DLD1 (cell line): ENCODE results near the gene DCAF8L2.
"Not testable (repeated sequence)": the region's sequence is repeated elsewhere in the genome, so short reads cannot be mapped to it uniquely, and the experiment has no call there.

Experiments used
- in situ Hi-C: cut with HindIII; loops from 2 replicates; pipeline ENCODE4 v1.10.0; 2017; ENCODE audit warnings: low sequenced_read_pairs

The DCAF8L2 gene

DNA sequence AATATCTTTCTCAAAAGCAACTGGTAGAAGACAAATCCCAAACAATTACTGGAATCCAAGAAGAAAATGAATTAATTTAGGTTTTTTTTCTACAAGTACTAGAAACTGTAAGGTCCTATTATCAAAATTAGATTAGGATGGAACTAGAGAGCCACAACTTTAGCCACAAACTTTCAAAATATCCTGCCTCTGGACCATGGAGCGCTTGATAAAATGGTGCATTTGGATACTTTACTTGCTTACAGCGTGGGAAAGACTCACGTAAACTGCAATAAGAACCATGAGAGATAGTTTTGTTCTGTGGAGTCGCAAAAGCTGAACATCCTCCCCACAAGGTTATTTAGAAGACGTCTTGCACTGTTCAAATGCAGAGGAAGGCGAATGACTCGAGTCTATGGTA lies at the start of gene DCAF8L2:
TSS of gene DCAF8L2 (plus strand) at position 301 of the 400 bp plus-strand sequence. CDS start 156,552 bp downstream, outside the sequence.
- in situ Hi-C loops: no loop called here

DNA sequence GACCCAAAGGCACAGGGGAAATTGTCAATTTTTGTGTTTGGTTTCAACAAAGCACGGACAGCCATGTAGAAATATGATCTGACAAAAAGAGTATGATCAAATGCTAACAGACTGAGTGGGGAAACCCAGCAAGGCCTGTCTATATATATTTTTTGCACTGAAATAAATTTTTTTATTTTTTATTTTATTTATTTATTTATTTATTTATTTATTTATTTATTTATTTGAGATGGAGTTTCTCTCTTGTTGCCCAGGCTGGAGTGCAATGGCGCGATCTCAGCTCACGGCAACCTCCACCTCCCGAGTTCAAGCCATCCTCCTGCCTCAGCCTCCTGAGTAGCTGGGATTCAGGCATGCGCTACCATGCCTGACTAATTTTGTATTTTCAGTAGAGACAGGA lies 49.0 kb upstream of the DCAF8L2 start:
- in situ Hi-C loops: not testable (repeated sequence)

DNA sequence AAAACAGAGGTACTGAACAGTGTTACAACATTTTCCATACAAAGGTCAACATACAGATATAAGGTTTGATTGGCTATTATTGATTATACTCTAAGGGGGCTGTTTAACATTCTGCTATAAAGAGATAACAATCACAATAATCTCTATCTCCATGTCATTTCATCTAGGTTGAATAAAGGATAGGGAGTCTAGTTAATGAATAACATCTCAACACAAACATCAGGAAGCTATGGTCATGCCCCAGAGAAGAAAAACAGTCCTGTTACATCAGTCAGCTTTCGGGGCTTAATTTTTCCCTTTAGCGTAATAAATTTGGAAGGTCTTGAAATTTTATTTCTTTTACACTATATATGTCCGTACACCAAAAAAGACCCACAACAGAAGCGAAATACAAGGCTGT lies 41.5 kb upstream of the DCAF8L2 start:
- in situ Hi-C loops: no loop called here

DNA sequence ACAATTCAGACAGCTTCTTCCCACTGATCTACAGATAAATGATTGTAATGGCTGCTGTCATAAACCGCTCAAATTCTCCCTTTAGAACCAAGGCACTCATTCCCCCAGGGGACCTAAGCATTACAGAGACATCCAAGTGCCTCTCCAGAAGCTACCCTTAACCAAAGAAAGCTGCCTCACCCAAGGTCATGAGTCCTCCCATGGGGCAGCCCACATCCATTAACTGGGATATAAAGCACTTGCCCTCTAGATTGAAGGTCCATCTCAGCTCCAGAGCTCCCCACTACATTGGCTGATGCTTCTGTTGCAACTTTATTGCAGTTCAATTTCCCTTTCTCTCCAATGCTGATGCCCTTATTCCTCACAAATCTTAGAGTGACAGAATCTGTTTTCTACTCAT lies 40.5 kb upstream of the DCAF8L2 start:
- in situ Hi-C loops: no loop called here

DNA sequence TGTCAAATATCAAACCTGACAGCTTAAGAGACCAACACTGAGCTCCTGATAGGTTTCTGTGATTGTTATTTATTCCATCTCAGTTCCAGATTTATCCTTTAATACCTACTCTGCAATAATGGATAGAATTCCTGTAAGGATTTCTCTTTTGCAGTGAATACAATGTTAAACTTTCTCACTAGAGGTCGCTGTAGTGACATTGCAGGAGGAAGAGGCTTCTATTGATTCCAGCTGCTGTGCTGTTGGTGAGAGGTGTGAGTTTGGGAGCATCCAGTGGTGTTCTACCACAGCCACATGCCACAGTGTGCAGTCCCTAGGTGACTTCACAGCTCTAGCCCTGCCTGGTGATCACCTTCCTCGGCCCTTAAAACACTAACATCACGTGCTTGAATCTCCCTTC lies 34.6 kb upstream of the DCAF8L2 start:
- in situ Hi-C loops: no loop called here

DNA sequence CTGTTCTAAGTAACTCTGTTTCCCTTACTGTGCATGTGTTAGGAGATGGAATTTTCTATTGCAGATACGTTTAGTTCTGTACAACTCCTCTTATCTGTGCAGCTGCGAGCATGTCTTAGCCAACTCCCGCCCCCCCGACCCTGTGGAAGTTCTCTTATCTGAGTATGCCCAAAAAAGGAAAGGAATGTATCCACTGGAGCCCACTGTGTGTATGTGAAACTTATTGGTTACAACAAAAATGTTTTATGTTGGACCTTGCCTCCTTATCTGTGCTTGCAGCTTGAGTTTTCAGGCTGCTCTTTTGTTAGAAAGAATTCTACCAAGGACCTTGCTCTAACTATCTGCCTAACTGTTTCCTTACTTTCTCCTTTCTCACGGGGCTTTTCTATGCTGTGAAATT lies 24.2 kb upstream of the DCAF8L2 start:
- in situ Hi-C loops: no loop called here

DNA sequence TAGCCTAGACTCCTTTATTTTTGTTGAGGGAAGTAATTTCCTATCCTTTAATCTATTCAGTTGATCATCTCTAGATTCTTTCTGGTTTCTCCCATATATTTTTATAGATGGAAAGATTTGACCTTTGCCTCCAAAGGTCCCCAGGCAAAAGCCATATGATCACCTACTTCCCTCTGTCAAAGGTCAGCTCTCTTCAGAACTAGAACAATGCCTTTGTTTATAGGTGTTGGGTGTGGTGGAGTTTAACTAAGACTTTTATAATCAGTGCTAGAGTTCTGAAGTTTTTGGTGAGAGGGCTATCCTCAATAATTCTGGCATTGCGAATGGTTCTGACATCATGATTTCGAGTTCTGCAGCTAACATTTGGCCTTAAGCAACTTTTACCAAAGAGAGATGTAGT lies 19.0 kb upstream of the DCAF8L2 start:
- in situ Hi-C loops: no loop called here

DNA sequence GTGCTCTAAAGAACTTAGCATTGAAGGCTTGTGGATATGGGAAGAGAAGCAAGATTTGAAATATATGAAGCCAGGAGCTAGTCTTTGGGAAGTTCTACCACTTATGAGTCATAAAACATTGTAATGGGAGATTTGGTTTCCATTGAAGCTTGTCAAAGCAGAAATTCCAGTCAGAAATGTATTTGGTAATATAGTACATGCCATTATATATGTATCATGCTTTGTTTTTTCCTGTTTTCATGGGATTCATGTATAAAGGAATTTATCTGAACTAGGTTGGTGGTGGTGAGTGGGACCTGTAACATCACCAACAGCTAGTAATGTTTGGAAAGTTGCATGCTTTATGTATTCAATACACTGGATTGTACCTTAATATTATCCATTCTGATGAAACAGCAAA lies 14.6 kb upstream of the DCAF8L2 start:
- in situ Hi-C loops: no loop called here

DNA sequence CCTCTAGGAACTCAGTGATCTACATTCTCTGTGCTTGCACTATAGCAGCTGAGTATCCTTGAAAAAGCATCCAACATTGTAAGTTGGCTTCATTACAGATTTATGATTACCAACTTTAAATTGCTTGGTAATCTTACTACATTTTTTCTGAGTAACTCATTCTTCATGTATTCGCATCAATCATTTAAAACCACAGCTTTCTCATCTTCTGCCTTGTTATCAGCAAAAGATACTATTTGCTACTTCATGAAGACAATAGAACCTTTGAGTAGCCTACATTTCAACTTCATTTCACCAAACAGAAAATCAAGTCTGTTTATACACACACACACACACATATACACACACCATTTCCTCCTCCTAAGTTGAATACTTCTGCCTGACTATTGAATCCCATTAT lies 6.2 kb upstream of the DCAF8L2 start:
- in situ Hi-C loops: no loop called here

DNA sequence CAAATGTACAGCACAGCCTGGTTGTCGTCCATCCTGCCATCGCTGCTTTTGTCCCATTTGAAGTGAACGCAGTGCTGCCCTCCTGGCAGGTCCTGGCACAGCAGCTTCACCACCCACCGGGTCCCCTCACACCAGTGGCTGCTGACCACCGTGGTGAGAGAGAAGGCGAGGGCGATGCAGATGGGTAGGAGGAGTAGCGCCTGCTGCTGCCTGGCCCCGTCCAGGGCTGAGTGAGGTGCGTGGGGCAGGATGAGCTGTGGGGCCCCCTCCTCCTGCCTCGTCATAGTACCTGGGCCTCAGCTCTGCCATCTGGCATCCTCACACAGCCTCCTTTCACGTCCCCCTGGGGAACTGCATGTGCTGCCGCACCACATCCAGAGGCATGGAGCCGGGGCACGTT lies 1.8 kb downstream of the DCAF8L2 start:
- in situ Hi-C loops: no loop called here

DNA sequence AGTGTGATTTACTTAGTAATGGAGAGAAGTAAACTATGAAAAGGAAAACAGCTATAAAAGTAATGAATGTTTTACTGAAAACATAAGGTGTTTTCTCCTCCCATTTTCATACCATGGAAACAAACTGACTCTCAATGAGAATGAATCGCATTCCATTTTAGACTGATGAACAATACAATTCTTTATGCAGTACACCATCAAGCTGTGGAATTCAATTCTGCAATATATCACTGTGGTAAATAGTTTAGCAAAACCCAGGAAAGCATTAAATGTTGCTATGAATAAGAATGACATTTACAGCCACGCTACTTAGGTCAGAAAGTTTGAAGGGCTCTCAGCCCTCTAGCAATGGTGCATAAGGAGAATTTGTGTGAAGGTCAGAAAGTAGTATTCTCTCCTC lies 7.4 kb downstream of the DCAF8L2 start:
- in situ Hi-C loops: no loop called here

DNA sequence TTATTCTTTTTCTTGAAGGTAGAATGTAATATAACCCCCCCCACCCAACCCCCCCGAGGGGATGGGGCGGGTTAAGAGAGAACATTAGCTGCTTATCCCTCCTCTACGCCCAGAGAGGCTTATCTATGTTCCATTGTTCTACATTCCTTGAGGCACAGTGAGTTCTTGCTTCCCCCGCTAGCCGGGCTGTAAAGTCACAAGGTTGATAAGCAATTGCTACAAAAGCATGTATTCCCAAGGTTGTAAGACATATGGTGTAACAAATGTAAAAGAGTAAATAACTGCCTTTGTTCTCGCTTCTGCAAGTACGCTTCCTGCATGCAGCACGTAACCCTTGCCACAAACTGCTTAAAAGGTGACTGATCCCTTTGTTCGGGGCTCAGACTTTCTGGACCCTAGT lies 8.2 kb downstream of the DCAF8L2 start:
- in situ Hi-C loops: no loop called here

DNA sequence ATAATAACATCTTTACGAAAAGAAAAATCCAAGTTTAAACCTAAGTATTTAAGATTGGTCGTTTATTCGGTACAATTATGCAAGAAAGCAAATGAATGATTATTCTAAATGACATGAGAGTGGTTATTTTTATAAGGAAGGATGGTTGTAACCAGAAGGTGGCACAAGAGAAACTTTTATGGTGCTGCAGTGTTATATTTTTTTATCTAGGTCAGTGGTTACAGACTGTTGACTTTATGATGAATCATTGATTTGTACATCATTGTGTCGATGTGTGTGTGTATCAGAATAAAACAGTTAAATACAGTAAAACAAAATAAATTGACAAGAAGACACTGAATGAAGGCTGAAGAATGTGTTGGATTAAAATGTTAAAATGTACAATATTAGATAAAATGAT lies 9.8 kb downstream of the DCAF8L2 start:
- in situ Hi-C loops: no loop called here

DNA sequence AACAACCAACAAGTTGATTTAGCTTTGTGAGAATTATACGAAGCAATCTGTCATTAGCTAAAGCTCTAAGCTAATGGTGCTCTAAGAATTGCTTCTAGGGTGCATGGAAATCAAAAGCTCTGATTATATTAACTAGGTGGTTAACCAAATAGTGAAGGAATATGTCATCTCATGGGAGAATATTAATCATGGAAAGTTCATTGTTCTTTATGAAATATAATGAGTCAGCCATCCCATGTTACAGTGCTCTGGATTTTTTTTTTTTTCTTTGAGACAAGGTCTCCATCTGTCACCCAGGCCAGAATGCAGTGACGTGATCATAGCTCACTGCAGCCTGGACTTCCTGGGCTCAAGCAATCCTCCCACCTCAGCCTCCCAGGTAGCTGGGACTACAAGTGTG lies 10.5 kb downstream of the DCAF8L2 start:
- in situ Hi-C loops: no loop called here

DNA sequence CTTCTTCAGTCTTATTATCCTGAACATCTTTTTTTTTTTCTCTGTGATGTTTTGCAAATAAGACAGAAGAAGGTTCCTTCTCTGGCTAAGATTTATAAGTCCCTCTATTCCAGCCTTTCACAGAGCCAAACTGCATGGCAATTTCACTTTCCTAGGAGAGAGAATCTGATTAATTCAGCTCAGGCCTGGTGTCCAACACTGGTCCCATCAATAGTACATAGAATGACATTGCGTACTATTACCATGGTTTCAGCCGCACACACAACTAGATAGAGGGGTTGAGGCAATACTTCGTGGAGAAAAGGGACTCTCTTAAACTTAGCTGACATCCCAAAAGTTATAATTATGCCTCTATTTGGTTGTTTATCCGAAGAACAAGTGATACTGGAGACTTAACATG lies 18.5 kb downstream of the DCAF8L2 start:
- in situ Hi-C loops: no loop called here

DNA sequence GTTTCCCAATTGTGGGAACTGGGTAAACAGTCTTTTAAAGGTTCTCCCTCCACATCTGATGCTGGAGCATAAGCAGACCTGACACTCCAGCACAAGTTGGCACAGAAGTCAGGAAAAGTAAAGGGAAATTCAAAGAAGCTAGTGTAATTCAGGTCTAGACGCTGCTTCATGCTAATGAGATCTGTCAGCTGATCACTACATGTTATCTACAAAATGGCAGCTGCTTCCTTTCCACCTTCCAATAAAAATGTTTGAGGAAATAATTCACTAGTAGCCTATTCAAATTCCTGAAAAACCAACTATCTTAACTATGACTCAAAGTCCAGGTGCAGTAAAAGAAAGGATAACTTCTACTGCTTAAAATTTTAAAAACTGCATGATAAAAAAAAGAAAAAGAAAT lies 29.3 kb downstream of the DCAF8L2 start:
- in situ Hi-C loops: no loop called here

DNA sequence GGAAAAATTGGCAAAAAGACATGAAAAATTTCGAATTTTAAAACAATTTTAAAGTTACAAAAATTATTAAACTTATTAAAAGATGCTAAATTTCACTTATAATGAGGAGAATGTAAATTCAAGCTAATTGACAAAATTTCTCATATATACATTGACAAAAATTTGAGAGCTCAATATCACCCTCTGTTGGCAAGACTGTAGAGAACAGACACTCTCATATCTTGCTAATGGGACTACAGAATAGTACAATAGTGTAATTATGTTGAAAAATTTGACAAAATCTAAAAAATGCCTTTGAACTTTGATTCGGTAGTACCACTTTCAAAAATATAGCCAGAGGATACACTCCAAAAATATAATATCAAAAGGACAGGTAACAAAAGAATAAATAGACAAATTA lies 29.8 kb downstream of the DCAF8L2 start:
- in situ Hi-C loops: no loop called here

DNA sequence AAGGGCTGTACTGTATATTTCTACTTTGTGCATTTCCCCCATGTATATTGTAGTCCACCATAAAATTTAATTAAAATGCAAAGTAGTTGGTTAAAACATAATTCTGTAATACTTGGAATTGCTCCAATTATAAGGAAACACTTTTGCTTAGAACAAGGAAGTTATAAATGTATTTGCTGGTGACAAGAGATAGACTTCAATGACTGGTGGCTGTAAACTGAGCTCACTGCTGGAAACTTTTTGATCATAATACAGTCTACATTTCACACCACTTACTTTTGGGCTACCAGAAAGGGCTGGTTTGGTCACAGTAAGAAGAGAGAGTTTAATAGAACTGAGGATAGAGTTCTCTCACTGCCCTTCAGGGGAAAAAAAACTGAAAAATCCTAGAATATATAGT lies 32.7 kb downstream of the DCAF8L2 start:
- in situ Hi-C loops: no loop called here

DNA sequence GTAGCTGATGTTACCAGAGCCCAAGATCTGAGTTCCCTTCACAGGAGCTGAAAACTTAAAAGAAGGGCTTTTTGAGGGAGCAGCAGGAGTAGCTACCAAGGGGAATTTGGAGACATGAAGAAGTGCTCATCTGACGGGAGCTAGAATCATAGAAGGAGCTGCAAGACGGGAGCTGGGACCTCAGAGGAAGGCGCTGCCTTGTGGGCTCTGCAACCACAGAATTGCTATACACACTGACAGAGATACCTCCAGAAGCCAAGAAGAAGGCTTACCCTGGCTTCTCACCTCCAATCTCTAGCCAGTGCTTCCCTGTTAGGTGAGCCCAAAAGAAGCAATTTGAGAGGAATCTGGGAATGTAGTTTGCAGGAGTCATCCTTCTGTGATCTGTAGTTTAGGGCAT lies 35.9 kb downstream of the DCAF8L2 start:
- in situ Hi-C loops: no loop called here

DNA sequence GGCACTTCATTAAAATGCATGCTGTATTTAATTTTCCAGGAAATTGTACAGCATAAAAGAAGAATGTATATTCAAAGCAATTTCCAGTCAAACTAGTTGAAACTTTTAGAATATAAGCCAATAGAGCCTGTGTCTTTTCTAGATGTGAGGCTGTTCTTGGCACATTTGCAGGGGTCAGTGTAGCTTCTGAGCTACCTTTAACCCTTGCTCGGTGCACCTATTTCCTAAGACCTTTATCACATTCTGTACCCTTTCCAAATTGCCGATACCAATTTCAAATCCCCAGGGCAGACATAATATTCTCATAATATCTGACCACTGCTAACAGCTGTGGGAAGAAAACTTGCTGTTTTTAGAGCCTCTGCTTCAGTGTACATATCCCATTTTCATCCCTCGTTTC lies 43.2 kb downstream of the DCAF8L2 start:
- in situ Hi-C loops: no loop called here

DNA sequence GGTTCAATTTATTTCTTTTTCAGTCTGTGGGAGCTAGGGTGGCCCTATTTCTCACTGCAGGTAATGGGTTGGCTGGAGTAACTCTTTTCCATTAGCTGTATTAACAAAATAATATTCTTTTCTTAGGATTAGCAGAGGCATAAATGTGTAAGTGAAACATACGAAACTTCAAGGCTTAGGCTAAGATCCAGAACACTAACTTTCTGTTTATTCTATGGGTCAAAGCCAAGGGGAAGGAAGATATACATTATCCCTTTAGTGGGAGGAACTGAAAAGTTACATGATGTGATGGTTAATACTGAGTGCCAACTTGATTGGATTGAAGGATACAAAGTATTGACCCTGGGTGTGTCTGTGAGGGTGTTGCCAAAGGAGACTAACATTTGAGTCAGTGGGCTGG lies 66.4 kb downstream of the DCAF8L2 start:
- in situ Hi-C loops: no loop called here

DNA sequence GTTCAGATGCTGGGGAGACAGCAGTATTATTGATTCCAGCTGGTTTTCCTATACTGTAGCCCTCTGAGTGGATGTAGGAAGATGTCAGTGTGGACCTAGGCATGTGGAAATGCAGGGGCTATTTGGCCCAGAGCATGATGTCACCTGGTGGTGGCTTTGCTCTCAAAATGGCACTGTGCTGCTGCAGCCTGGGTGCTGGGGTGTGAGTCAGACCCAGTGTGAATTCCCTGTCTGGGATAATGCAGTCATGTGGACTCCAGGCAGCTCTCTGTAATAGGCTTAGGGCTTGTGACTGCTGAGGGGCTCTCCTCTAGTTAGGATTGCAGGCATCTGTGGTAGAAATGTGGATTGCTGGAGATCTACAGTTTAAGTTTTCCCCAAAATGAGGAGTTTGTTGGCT lies 70.7 kb downstream of the DCAF8L2 start:
- in situ Hi-C loops: no loop called here

DNA sequence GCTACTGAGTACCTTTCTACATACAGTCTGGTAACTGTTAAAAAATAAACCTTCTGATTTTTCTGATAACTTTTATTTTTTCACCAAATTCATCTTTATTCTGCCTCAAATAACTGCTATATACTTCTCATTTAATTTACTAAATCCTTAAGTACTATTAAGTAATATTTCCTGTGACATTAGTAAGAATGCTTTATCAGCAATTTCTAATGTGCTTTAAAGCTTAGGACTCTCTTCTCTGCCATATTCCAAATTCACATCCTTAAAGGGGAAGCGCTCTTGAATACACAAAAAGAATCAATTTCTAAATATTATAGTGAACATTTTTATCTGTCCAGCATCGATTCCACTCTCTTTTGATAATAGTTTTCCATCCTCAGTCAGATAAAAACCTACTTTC lies 81.1 kb downstream of the DCAF8L2 start:
- in situ Hi-C loops: no loop called here

DNA sequence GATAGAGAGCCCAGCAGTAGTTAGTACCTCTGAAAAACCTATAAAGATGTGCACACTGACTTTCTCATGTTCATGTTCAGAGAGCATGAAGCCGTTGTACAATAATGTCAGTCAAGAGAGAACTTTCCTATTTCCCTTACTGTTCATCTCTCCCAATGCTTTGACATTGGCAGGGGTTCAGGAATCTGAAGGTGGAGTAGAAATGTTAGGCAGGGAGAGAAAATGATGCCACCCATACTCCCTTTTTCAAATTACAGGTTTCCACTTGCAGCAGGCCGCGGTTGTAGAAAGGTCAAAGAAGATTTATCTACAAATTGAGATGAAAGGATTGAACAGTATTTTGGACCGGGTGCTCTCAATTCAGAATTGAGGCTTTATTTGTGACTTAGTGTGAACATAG lies 84.3 kb downstream of the DCAF8L2 start:
- in situ Hi-C loops: no loop called here
